CD14-positive monocyte (primary cell): ENCODE measurements around the gene ZNF534. TPM values are rescaled to one million over a fixed set of nuclear protein-coding genes. Genes with fewer than 3 reads are reported as not detected.
"Not testable (repeated sequence)": the region's sequence is repeated elsewhere in the genome, so short reads cannot be mapped to it uniquely, and the experiment has no call there.

Experiments
- DNase-seq, 3 donors: peaks; one replicate each; pipeline ENCODE4 v3.0.0-alpha.2; 2011 to 2022
- H2AFZ ChIP-seq: 2 replicates; pipeline ENCODE4 v1.6.0; 2012; ENCODE audit warnings: mild to moderate bottlenecking, low read depth, low read length, inconsistent platforms; ENCODE audit not compliant: insufficient read depth, poor library complexity, severe bottlenecking
- H3K27ac ChIP-seq, 2 donors: 1 replicate in 1 of 2; 2 replicates in 1 of 2; pipeline ENCODE4 v1.5.1; 2012 to 2013; ENCODE audit warnings: low read length in 2 of 2, control low read depth in 1 of 2, inconsistent platforms in 1 of 2, low read depth in 1 of 2, mild to moderate bottlenecking in 1 of 2
- H3K27me3 ChIP-seq, 2 donors: one replicate each; pipeline versions ENCODE4 v1.6.0 to v1.6.1; 2011 to 2013; ENCODE audit warnings: low read length in 2 of 2; ENCODE audit not compliant: control insufficient read depth in 2 of 2, insufficient read depth in 2 of 2
- H3K36me3 ChIP-seq, 2 donors: replicated peaks in 1 of 2; 1 replicate in 1 of 2; 2 replicates in 1 of 2; pipeline versions ENCODE4 v1.5.1 to v1.6.1; 2012 to 2013; ENCODE audit warnings: low read length in 2 of 2, control low read depth in 1 of 2, inconsistent platforms in 1 of 2, mild to moderate bottlenecking in 1 of 2; ENCODE audit not compliant: insufficient read depth in 2 of 2, control insufficient read depth in 1 of 2
- H3K4me1 ChIP-seq, 2 donors: 1 replicate in 1 of 2; 2 replicates in 1 of 2; pipeline versions ENCODE4 v1.5.1 to v1.6.1; 2012 to 2013; ENCODE audit warnings: low read length in 2 of 2, control low read depth in 1 of 2, inconsistent platforms in 1 of 2, mild to moderate bottlenecking in 1 of 2, moderate library complexity in 1 of 2; ENCODE audit not compliant: insufficient read depth in 2 of 2, control insufficient read depth in 1 of 2
- H3K4me2 ChIP-seq: replicated peaks from 2 replicates; pipeline ENCODE3; 2012; ENCODE audit warnings: low read length, moderate library complexity, mild to moderate bottlenecking; ENCODE audit not compliant: poor library complexity, severe bottlenecking; ENCODE audit errors: extremely low read depth
- H3K4me3 ChIP-seq, 3 experiments: fragments of 200-600 bp in 1 of 3; sonication (generic) in 1 of 3; replicated peaks in 1 of 3; 1 replicate in 2 of 3; 2 replicates in 1 of 3; pipeline ENCODE4 v1.5.1; 2011 to 2013; ENCODE audit warnings: low read length in 3 of 3, mild to moderate bottlenecking in 3 of 3, control low read depth in 2 of 3, low read depth in 2 of 3, inconsistent platforms in 1 of 3, moderate library complexity in 1 of 3
- H3K79me2 ChIP-seq: 2 replicates; pipeline ENCODE4 v1.6.0; 2012; ENCODE audit warnings: mild to moderate bottlenecking, control low read depth, inconsistent platforms, low read length, moderate library complexity; ENCODE audit not compliant: insufficient read depth
- H3K9ac ChIP-seq: 2 replicates; pipeline ENCODE4 v1.6.0; 2017; ENCODE audit warnings: low read length, mild to moderate bottlenecking; ENCODE audit not compliant: insufficient read depth, poor library complexity, severe bottlenecking
- H3K9me3 ChIP-seq, 2 donors: replicated peaks in 1 of 2; 1 replicate in 1 of 2; 2 replicates in 1 of 2; pipeline versions ENCODE4 v1.5.1 to v1.6.1; 2012 to 2013; ENCODE audit warnings: low read length in 2 of 2, control low read depth in 1 of 2; ENCODE audit not compliant: control insufficient read depth in 1 of 2, insufficient read depth in 1 of 2
- H4K20me1 ChIP-seq: 2 replicates; pipeline ENCODE4 v1.6.0; 2012; ENCODE audit warnings: mild to moderate bottlenecking, low read length, control low read depth, moderate library complexity; ENCODE audit not compliant: insufficient read depth
- H3K27ac Mint-ChIP-seq, 7 donors: one replicate each; pipeline ENCODE4 v1.8.0; 2020; ENCODE audit warnings: mild to moderate bottlenecking in 7 of 7, mixed read lengths in 7 of 7, moderate library complexity in 6 of 7, inconsistent platforms in 2 of 7
- H3K27me3 Mint-ChIP-seq, 3 donors: one replicate each; pipeline ENCODE4 v1.8.0; 2021 to 2022; ENCODE audit warnings: low read depth in 3 of 3, mild to moderate bottlenecking in 3 of 3, mixed read lengths in 3 of 3, moderate library complexity in 3 of 3, inconsistent platforms in 1 of 3
- H3K36me3 Mint-ChIP-seq, 2 donors: one replicate each; pipeline ENCODE4 v1.8.0; 2020; ENCODE audit warnings: mixed read lengths in 2 of 2, inconsistent platforms in 1 of 2, mild to moderate bottlenecking in 1 of 2
- H3K4me1 Mint-ChIP-seq: one replicate; pipeline ENCODE4 v1.8.0; 2020; ENCODE audit warnings: mild to moderate bottlenecking, mixed read lengths
- H3K4me3 Mint-ChIP-seq, 2 donors: one replicate each; pipeline ENCODE4 v1.8.0; 2020; ENCODE audit warnings: mild to moderate bottlenecking in 2 of 2, mixed read lengths in 2 of 2, moderate library complexity in 1 of 2
- H3K9me3 Mint-ChIP-seq, 7 donors: one replicate each; pipeline ENCODE4 v1.8.0; 2020 to 2022; ENCODE audit warnings: mixed read lengths in 7 of 7, mild to moderate bottlenecking in 6 of 7, moderate library complexity in 6 of 7, inconsistent platforms in 2 of 7
- WGBS: methylation state at CpG from one replicate; pipeline ENCODE4 v1.1.5; 2013; ENCODE audit warnings: missing lambda C conversion rate; ENCODE audit not compliant: insufficient coverage; 5-methylcytosine and 5-hydroxymethylcytosine counted together
- intact Hi-C, 2 donors: fragments of 100-400 bp; cut with micrococcal nuclease; formaldehyde crosslinking; loops; one replicate each; pipeline versions ENCODE4 v1.15.0 to v1.15.1; 2023
- polyA plus RNA-seq, 3 donors: library from polyadenylated mRNA; depleted of rRNA in 1 of 3; unstranded in 2 of 3; stranded (reverse) in 1 of 3; fragments of 300-500 nt in 2 of 3; fragments of >200 nt in 1 of 3; fragmentation: Illumina TruSeq in 2 of 3; gene quantifications; 1 replicate in 2 of 3; 2 replicates in 1 of 3; pipeline ENCODE4 v1.2.3, GENCODE V29; 2012 to 2021
- TF ChIP-seq, protein P1 (sequence below): fragments of 200-600 bp; IDR thresholded peaks from one replicate; pipeline ENCODE4 v1.8.0; 2022; ENCODE audit warnings: antibody characterized with exemption, mild to moderate bottlenecking

The ZNF534 gene
- polyA plus RNA-seq, 3 donors, result not detected

GRCh38 chr19:52485561-52486240, 56.8 kb downstream of the ZNF534 start:
- H2AFZ ChIP-seq, H3K4me3 ChIP-seq, H3K36me3 ChIP-seq, H3K79me2 ChIP-seq, H3K9ac ChIP-seq, intact Hi-C loops, DNase-seq, H3K27me3 ChIP-seq, H3K4me1 ChIP-seq, H3K36me3 Mint-ChIP-seq, H4K20me1 ChIP-seq, H3K4me3 Mint-ChIP-seq, H3K27ac ChIP-seq, H3K27me3 Mint-ChIP-seq, H3K4me2 ChIP-seq, H3K4me1 Mint-ChIP-seq, H3K27ac Mint-ChIP-seq: not testable (repeated sequence)
- peaks cover 41 to 93% (median 89%) of the 10 kb centered on the region in 7 donors for H3K9me3 Mint-ChIP-seq
- H3K9me3 ChIP-seq, result peaks cover 84 to 88% of the 10 kb centered on the region in 2 donors
- WGBS, result no CpG with 5 or more reads among the region's 8 CpGs

DNA sequence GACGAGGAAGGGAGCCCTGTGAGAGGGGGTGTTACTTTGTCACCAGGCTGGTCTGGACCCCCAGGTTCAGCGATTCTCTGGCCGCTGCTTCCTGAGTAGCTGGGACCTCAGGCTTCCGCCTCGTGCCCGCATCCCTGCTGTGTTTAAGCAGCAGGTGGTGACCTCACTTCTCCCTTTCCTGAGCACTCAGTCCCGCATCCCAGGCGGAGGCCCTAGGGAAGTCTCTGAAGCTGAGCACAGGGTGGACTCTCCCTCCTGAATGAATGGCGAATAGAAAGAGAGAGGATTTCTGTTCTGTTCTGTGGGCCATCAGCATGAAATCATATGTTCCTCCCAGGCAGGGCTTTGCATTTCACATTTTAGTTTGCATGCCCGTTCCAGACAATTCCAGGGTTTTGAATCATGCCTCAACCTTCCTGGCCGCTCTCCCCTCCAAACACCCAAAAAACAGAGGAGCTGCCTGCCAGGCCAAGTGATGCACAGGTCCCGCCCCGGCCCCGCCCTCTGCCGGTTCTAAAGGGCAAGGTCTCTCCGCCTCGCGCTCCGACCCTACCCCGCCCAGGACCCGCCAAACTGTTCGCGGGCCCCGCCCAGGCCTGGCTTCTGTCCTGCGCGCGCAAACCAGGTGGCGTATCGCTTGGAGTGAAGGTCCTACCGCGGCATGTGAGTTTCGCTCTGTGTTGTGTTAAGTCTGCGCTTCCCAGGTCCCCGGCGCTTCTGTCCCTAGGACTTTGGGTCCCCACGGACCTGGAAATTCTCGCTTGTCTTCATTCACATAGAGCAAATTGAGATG, 63.4 kb downstream of the ZNF534 start:
- H3K9me3 ChIP-seq, result peaks cover 83 to 87% of the 10 kb centered on the region in 2 donors
- H3K4me1 Mint-ChIP-seq, result peaks cover 4% of the 10 kb centered on the region
- no peaks in the 10 kb centered on the region for H3K36me3 Mint-ChIP-seq
- H3K4me2 ChIP-seq, result no peak overlapping the region
- H2AFZ ChIP-seq, result no peak overlapping the region
- H4K20me1 ChIP-seq, result no peaks in the 10 kb centered on the region
- peaks cover 41 to 93% (median 85%) of the 10 kb centered on the region in 7 donors for H3K9me3 Mint-ChIP-seq
- intact Hi-C loops, result no loop called here
- no peaks in the 10 kb centered on the region for H3K27me3 ChIP-seq
- peak overlapping the region; percentile 41 to 55 for H3K4me3 Mint-ChIP-seq
- WGBS, result 49% methylated on average over 34 of the region's 37 CpGs
- TF ChIP-seq, protein P1, sequence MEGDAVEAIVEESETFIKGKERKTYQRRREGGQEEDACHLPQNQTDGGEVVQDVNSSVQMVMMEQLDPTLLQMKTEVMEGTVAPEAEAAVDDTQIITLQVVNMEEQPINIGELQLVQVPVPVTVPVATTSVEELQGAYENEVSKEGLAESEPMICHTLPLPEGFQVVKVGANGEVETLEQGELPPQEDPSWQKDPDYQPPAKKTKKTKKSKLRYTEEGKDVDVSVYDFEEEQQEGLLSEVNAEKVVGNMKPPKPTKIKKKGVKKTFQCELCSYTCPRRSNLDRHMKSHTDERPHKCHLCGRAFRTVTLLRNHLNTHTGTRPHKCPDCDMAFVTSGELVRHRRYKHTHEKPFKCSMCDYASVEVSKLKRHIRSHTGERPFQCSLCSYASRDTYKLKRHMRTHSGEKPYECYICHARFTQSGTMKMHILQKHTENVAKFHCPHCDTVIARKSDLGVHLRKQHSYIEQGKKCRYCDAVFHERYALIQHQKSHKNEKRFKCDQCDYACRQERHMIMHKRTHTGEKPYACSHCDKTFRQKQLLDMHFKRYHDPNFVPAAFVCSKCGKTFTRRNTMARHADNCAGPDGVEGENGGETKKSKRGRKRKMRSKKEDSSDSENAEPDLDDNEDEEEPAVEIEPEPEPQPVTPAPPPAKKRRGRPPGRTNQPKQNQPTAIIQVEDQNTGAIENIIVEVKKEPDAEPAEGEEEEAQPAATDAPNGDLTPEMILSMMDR, result no peak
- H3K36me3 ChIP-seq, result no peaks in the 10 kb centered on the region
- peaks cover 2 to 5% (median 3%) of the 10 kb centered on the region in 3 donors for H3K27me3 Mint-ChIP-seq
- no peaks in the 10 kb centered on the region for H3K79me2 ChIP-seq
- DNase-seq, result no peak
- H3K9ac ChIP-seq, result no peak overlapping the region
- peak overlapping the region in 1 of 3 experiments; percentile 39 for H3K4me3 ChIP-seq
- H3K4me1 ChIP-seq, result no peaks in the 10 kb centered on the region
- no peak overlapping the region for H3K27ac ChIP-seq
- peak overlapping the region in 1 of 7 donors; percentile 45 for H3K27ac Mint-ChIP-seq
